HAP-1 (cell line): ENCODE results near the gene P2RX6.
"Not testable (repeated sequence)": the region's sequence is repeated elsewhere in the genome, so short reads cannot be mapped to it uniquely, and the experiment has no call there.

Experiments used
- DNase-seq, 2 experiments: peaks; one replicate each; pipeline ENCODE4 v3.0.0-alpha.2; 2016 to 2020; ENCODE audit warnings: low spot score in 2 of 2
- H3K27me3 ChIP-seq: fragments of 250-450 bp; sonication (Bioruptor Pico); 2 replicates; pipeline ENCODE4 v1.5.1; 2020; ENCODE audit warnings: low read depth, mild to moderate bottlenecking, moderate library complexity
- H3K36me3 ChIP-seq: fragments of 250-450 bp; sonication (Bioruptor Pico); replicated peaks from 2 replicates; pipeline ENCODE4 v1.5.1; 2020; ENCODE audit warnings: mild to moderate bottlenecking
- H3K4me1 ChIP-seq: fragments of 250-450 bp; sonication (Bioruptor Pico); 2 replicates; pipeline ENCODE4 v1.5.1; 2020; ENCODE audit warnings: mild to moderate bottlenecking
- H3K4me3 ChIP-seq: fragments of 250-450 bp; sonication (Bioruptor Pico); 2 replicates; pipeline ENCODE4 v1.5.1; 2020; ENCODE audit warnings: mild to moderate bottlenecking, moderate library complexity
- H3K9me3 ChIP-seq: fragments of 250-450 bp; sonication (Bioruptor Pico); 2 replicates; pipeline ENCODE4 v1.5.1; 2020; ENCODE audit warnings: mild to moderate bottlenecking, moderate library complexity
- in situ Hi-C: fragments of 300-500 bp; cut with MboI; formaldehyde crosslinking; loops from 3 replicates; pipeline ENCODE4 v1.14.3; 2020; ENCODE audit warnings: low sequenced_read_pairs, inconsistent platforms, mixed read lengths

The P2RX6 gene

DNA sequence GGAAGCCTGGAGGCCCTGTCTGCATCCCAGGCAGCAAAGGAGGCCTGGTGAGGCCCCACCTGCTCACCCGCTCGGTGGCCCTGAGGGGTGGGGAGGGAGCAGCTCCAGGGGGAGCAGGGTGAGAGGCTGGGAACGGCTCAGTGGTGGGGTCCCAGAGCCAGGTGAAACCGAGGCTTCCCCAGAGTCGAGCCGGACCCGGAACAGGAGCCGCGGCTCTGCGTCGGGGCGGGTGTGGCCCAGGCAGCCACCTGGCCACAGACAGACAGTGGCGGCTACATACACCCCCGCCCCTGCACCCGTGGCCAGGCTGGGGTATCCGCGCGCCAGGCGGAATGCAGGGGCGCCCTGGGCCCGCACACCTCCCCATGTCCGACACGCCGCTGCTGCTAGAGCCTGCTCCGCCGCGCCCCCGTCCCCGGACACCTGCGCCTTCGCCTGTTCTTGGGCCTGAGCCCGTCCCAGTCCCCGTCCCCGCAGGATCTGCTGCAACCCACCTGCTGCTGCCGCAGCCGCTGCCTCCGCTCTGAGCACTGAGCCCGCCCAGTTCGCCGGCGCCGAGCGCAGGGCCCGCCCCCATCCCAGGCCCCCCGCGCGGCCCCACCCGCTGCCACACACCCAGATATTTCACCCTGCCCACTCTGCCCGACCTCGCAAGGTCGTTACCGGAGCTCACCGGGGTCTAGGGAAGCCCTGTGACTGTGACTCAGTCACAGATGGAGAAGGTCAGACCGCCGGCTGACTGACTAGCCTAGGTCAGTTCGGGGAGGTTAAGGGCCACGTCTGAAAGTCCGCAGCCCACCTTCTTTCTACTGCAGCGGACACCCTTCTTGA lies 17.3 kb downstream of the P2RX6 start, which contains the start of gene SLC7A4:
Gene SLC7A4, minus strand, starts transcription at position 525 of the 831 bp plus-strand sequence. CDS start 749 bp downstream, outside the sequence.
- Histone ChIP-seq H3K9me3 (no peaks in the 10 kb centered on the region), H3K27me3 (no peaks in the 10 kb centered on the region; the same call in none of the 2 replicates), H3K4me3 (no peak within 1 kb of the TSS), H3K4me1 (no peaks in the 10 kb centered on the region), H3K36me3 (no peaks in the 10 kb centered on the region)
- no peak for DNase-seq
- in situ Hi-C loops = no loop called here

DNA sequence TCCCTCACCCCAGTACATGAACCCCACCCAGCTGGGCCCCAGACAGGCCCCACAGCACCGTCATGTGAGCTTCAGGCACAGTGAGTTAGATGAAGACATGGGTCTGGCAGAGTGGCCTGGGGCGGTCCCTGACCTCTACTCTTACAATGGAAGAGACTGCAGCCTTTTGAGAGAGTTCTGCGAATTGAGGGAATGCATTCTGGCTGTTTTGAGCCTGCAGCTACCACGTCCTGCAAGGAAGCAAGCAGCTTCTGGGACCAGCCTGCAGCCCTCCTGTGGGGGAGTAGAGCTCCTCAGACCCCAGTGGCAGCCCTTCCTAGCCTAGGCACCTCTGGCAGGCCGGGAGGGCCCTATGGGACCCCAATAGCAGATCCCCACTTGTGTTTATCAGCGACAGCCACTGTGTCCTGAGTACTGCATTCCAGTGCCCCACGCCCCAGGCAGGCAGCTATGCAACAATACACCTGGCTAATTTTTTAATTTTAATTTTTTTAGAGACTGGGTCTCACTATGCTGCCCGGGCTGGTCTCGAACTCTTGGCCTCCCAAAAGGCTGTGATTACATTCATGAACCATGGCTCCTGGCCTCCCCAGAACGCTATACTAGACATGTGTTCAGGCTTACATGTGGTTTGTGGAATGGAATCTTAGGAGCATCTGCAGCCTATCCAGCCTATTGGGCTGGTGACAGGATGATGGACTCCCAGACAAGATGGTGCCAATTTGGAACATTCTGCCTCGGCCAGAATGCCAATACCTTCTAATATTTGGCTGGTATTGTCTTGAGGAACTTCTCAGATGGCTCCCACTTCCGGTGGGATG lies 18.1 kb downstream of the P2RX6 start:
- no peak for DNase-seq
- no peak overlapping the region for H3K4me3 ChIP-seq

GRCh38 chr22:21033895-21034294 lies 18.9 kb downstream of the P2RX6 start:
- H3K36me3 ChIP-seq = no peaks in the 10 kb centered on the region
- no peak overlapping the region for H3K4me3 ChIP-seq
- H3K27me3 ChIP-seq = no peaks in the 10 kb centered on the region; the same call in none of the 2 replicates
- in situ Hi-C loops = no loop called here
- DNase-seq = no peak
- H3K4me1 ChIP-seq = no peaks in the 10 kb centered on the region
- H3K9me3 ChIP-seq = no peaks in the 10 kb centered on the region

More for the DNA sequence above, 18.1 kb downstream of the P2RX6 start:
- in situ Hi-C loops = no loop called here
- no peaks in the 10 kb centered on the region; the same call in none of the 2 replicates for H3K27me3 ChIP-seq
- no peaks in the 10 kb centered on the region for H3K36me3 ChIP-seq
- no peaks in the 10 kb centered on the region for H3K4me1 ChIP-seq
- H3K9me3 ChIP-seq = no peaks in the 10 kb centered on the region

DNA sequence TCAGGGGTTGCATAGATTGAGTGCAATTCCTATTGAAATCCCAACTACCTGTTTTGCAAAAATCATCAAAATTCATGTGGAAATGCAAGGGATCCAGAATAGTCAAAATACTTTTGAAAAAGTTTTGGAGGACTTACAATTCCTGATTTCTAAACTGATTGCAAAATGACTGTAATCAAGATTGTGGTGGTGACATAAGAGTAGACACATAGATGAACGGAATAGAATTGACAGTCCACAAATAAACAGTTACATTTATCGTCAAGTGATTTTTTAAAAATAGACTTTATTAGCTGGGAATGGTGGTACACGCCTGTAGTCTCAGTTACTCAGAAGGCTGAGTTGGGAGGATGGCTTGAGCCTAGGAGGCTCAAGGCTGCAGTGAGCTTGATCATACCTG lies 20.0 kb downstream of the P2RX6 start:
- Histone ChIP-seq H3K36me3 (no peaks in the 10 kb centered on the region), H3K4me1 (no peaks in the 10 kb centered on the region)
- in situ Hi-C loops = no loop called here

GRCh38 chr22:21038405-21038804 lies 23.4 kb downstream of the P2RX6 start:
- Histone ChIP-seq H3K4me1 (no peaks in the 10 kb centered on the region), H3K36me3 (no peaks in the 10 kb centered on the region), H3K4me3 (no peak overlapping the region), H3K9me3 (no peaks in the 10 kb centered on the region), H3K27me3 (no peaks in the 10 kb centered on the region; the same call in 1 of the 2 replicates)
- in situ Hi-C loops = no loop called here
- no peak for DNase-seq

More for the DNA sequence above, 20.0 kb downstream of the P2RX6 start:
- no peaks in the 10 kb centered on the region for H3K9me3 ChIP-seq
- H3K4me3 ChIP-seq = no peak overlapping the region
- no peaks in the 10 kb centered on the region; the same call in none of the 2 replicates for H3K27me3 ChIP-seq
- no peak for DNase-seq

GRCh38 chr22:21039158-21039557 lies 24.2 kb downstream of the P2RX6 start:
- H3K27me3 ChIP-seq, H3K36me3 ChIP-seq, DNase-seq, H3K4me3 ChIP-seq, H3K4me1 ChIP-seq, H3K9me3 ChIP-seq, in situ Hi-C loops: not testable (repeated sequence)

- in situ Hi-C loops = no loop called here
- H3K27me3 ChIP-seq = no peaks in the 10 kb centered on the region
- no peaks in the 10 kb centered on the region for H3K9me3 ChIP-seq
- no peak for DNase-seq
- no peak overlapping the region for H3K4me3 ChIP-seq
- H3K4me1 ChIP-seq = peaks cover 4% of the 10 kb centered on the region; the same call in 1 of the 2 replicates
- no peaks in the 10 kb centered on the region for H3K36me3 ChIP-seq
These were observed 27.0 kb downstream of the P2RX6 start for GRCh38 chr22:21041937-21042336.

DNA sequence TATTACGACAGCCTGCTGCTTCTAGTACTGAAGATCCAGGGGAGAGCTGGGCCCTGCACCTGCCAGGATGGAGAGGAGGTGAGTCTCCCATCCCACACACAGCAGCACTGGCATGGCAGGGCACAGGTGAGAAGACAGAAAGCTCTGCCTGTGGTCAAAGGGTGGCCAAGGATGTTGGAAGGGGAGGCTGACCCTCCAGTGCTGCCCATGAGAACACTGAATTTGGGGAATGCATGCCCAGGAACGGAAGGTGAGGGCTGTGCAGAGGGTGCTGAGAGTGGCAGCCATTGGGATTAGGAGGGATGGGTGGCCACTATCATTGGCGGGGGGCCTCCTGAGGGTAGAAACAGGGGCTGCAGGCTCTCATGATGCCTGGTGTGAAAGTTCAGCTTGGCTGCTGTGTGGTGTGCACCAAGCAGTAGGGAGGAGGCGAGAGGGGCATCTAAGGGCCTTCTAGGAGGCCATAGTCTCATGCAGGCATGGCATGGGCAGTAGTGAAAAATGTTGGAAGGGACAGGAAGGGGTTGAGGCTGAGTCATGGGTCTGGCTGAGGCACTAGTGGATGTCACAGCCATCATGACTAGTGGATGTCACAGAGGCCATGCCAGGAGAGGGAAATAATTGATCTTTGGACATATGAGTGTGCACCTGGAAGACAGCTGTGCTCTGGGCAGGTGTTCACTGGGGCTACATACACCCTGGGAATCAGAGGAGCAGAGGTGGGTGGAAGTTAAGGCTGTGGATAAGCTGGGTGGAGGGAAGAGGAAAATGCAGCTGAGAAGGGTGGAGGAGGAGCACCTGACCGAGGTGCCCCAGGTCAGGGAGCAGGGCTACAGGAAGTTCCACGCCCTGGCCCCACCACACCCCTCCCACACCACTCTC lies 28.3 kb downstream of the P2RX6 start:
- DNase-seq = no peak
- H3K4me3 ChIP-seq = no peak overlapping the region
- H3K27me3 ChIP-seq = no peaks in the 10 kb centered on the region
- H3K9me3 ChIP-seq = no peaks in the 10 kb centered on the region
- peaks cover 4% of the 10 kb centered on the region; the same call in 1 of the 2 replicates for H3K4me1 ChIP-seq
- in situ Hi-C loops = no loop called here
- H3K36me3 ChIP-seq = no peaks in the 10 kb centered on the region

DNA sequence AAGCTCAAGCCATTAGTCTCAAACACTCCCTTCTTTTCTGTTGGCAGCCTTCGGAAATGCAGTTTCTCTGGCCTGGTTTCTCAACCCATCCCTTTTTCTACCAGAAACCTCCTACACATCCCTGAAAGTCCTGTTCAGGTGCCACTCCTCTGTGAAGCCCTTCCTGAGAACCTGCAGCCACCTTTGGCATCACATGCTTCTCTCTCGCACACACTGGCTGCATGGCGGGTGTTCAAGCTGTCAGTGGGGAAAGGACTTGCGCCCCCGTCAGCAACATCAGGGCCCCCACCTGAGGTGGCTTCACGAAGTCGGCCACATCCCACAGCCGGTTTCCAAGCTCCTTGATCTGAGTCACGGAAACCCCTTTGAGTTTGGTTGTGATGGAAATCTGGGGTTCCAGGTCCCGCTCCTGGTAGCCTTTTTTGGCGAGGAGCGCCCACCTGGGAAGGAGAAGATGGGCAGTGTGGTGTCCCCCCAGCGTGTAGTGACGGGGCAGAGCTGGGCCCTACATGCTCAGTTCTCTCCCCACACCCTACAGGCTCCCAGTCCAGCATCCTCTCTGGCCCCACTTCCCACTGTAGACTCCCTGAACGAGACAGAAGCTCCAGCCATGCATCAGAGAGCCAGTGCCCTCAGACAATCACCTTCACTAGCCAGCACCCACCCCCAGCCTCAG lies 29.0 kb downstream of the P2RX6 start:
- DNase-seq = no peak
- Histone ChIP-seq H3K4me3 (no peak overlapping the region), H3K4me1 (peaks cover 4% of the 10 kb centered on the region; the same call in 1 of the 2 replicates), H3K36me3 (no peaks in the 10 kb centered on the region), H3K9me3 (no peaks in the 10 kb centered on the region), H3K27me3 (no peaks in the 10 kb centered on the region)
- in situ Hi-C loops = no loop called here

DNA sequence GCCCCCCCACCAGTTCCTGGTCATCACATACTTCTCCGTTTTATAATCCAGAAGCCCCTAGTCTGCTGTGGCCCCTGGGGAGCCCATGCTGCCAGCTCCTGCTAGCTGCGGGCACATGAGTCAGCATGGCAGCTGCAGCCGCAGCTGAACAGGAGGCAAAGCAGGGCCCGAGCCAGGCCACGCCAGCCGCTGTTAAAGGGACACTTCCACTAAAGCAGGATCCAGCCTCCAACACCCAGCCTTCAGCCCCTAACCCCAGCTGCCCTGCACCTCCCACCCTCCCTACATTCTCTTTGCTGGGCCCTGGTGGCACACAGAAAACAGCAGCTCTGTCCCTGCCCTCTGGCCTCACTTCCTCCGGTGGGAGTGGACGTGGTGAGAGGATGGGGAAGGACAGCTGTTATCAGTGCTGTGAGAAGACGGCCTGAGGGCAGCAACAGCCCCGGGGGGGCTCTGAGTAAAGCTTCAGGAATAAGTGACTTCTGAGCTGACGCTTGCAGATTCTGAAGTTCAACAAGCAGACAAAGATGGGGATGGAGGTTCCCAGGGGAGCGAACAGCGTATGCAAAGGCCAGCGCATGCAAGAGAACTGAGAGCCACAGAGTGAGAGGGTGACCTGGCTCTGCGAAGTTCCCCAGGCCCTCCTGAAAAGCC lies 30.1 kb downstream of the P2RX6 start:
- Histone ChIP-seq H3K27me3 (no peaks in the 10 kb centered on the region), H3K4me1 (peaks cover 4% of the 10 kb centered on the region; the same call in 1 of the 2 replicates), H3K4me3 (no peak overlapping the region), H3K36me3 (no peaks in the 10 kb centered on the region), H3K9me3 (no peaks in the 10 kb centered on the region)
- in situ Hi-C loops = no loop called here
- no peak for DNase-seq

GRCh38 chr22:21045585-21046294 lies 30.8 kb downstream of the P2RX6 start, which contains the start of gene LRRC74B:
LRRC74B (plus strand) TSS chr22:21045946; CDS start chr22:21045987, 41 bp downstream.
- Histone ChIP-seq H3K9me3 (no peaks in the 10 kb centered on the region), H3K36me3 (no peaks in the 10 kb centered on the region), H3K27me3 (no peaks in the 10 kb centered on the region), H3K4me1 (peaks cover 4% of the 10 kb centered on the region; the same call in 1 of the 2 replicates), H3K4me3 (peak within 1 kb of the TSS; percentile 41)
- in situ Hi-C loops = no loop called here
- peak; percentile 88 to 96 for DNase-seq
